ENCODE data around the gene UNKL. TPM values are rescaled to one million over a fixed set of nuclear protein-coding genes. Genes with fewer than 3 reads are reported as not detected.

The UNKL gene
- total RNA-seq, 2 donors from 2014 or later: 46.4 to 48.3 TPM

- Histone ChIP-seq H3K9me3 (ENCODE audit: control insufficient read depth, low read length) (no peaks in the 10 kb centered on the region), H3K27ac (ENCODE audit: low read depth, low read length) (no peak overlapping the region), H3K27me3 (ENCODE audit: control insufficient read depth, insufficient read depth, low read length, poor library complexity, severe bottlenecking) (no peaks in the 10 kb centered on the region), H3K4me1 (ENCODE audit: control insufficient read depth, insufficient read depth, low read length) (no peaks in the 10 kb centered on the region), H3K36me3 (ENCODE audit: control insufficient read depth, insufficient read depth, low read length) (no peaks in the 10 kb centered on the region), H3K4me3 (ENCODE audit: low read length) (no peak overlapping the region), H3K9ac (ENCODE audit: extremely low read depth, low read length, poor library complexity, severe bottlenecking) (no peak overlapping the region)
- no peaks in the 10 kb centered on the region for H3K27me3 Mint-ChIP-seq (ENCODE audit: insufficient read depth)
- no peak overlapping the region for H3K27ac Mint-ChIP-seq
- WGBS, 2 experiments (ENCODE audit: insufficient coverage in 1 of 2, insufficient read length in 1 of 2): 92 to 97% methylated on average over 16 to 35 of the region's 35 CpGs
- no peak for DNase-seq
- no peaks in the 10 kb centered on the region for H3K4me1 Mint-ChIP-seq
- H3K4me3 Mint-ChIP-seq: no peak overlapping the region
- no peak for TF ChIP-seq CTCF (conservative IDR thresholded peaks at IDR 0.05)
- no peaks in the 10 kb centered on the region for H3K9me3 Mint-ChIP-seq
- no peaks in the 10 kb centered on the region for H3K36me3 Mint-ChIP-seq (ENCODE audit: low read depth)
Measured at GRCh38 chr16:1438229-1439057, 23.9 kb upstream of the UNKL start.

GRCh38 chr16:1437606-1438005, 23.1 kb upstream of the UNKL start:
- Histone ChIP-seq H3K36me3 (ENCODE audit: control insufficient read depth, insufficient read depth, low read length) (no peaks in the 10 kb centered on the region), H3K27me3 (ENCODE audit: control insufficient read depth, insufficient read depth, low read length, poor library complexity, severe bottlenecking) (no peaks in the 10 kb centered on the region), H3K4me3 (ENCODE audit: low read length) (no peak overlapping the region), H3K9me3 (ENCODE audit: control insufficient read depth, low read length) (no peaks in the 10 kb centered on the region), H3K27ac (ENCODE audit: low read depth, low read length) (no peak overlapping the region), H3K9ac (ENCODE audit: extremely low read depth, low read length, poor library complexity, severe bottlenecking) (no peak overlapping the region), H3K4me1 (ENCODE audit: control insufficient read depth, insufficient read depth, low read length) (no peaks in the 10 kb centered on the region)
- no peak overlapping the region for H3K27ac Mint-ChIP-seq
- TF ChIP-seq CTCF (conservative IDR thresholded peaks at IDR 0.05): no peak
- WGBS, 2 experiments (ENCODE audit: insufficient coverage in 1 of 2, insufficient read length in 1 of 2): 92 to 100% methylated on average over 7 to 22 of the region's 22 CpGs
- no peaks in the 10 kb centered on the region for H3K9me3 Mint-ChIP-seq
- no peak for DNase-seq
- H3K36me3 Mint-ChIP-seq (ENCODE audit: low read depth): no peaks in the 10 kb centered on the region
- H3K4me1 Mint-ChIP-seq: no peaks in the 10 kb centered on the region
- no peak overlapping the region for H3K4me3 Mint-ChIP-seq
- H3K27me3 Mint-ChIP-seq (ENCODE audit: insufficient read depth): no peaks in the 10 kb centered on the region

GRCh38 chr16:1436731-1437355, 22.3 kb upstream of the UNKL start:
- no peaks in the 10 kb centered on the region for H3K27me3 ChIP-seq (ENCODE audit: control insufficient read depth, insufficient read depth, low read length, poor library complexity, severe bottlenecking)
- no peak for DNase-seq
- no peak overlapping the region for H3K4me3 ChIP-seq (ENCODE audit: low read length)
- H3K27me3 Mint-ChIP-seq (ENCODE audit: insufficient read depth): no peaks in the 10 kb centered on the region
- H3K27ac Mint-ChIP-seq: no peak overlapping the region
- no peaks in the 10 kb centered on the region for H3K4me1 ChIP-seq (ENCODE audit: control insufficient read depth, insufficient read depth, low read length)
- no peaks in the 10 kb centered on the region for H3K36me3 ChIP-seq (ENCODE audit: control insufficient read depth, insufficient read depth, low read length)
- no peaks in the 10 kb centered on the region for H3K36me3 Mint-ChIP-seq (ENCODE audit: low read depth)
- no peak overlapping the region for H3K4me3 Mint-ChIP-seq
- 88 to 92% methylated on average over 29 to 47 of the region's 47 CpGs for WGBS, 2 experiments (ENCODE audit: insufficient coverage in 1 of 2, insufficient read length in 1 of 2)
- TF ChIP-seq CTCF (conservative IDR thresholded peaks at IDR 0.05): no peak
- H3K9me3 Mint-ChIP-seq: no peaks in the 10 kb centered on the region
- no peak overlapping the region for H3K9ac ChIP-seq (ENCODE audit: extremely low read depth, low read length, poor library complexity, severe bottlenecking)
- no peak overlapping the region for H3K27ac ChIP-seq (ENCODE audit: low read depth, low read length)
- H3K9me3 ChIP-seq (ENCODE audit: control insufficient read depth, low read length): no peaks in the 10 kb centered on the region
- no peaks in the 10 kb centered on the region for H3K4me1 Mint-ChIP-seq

Data from endodermal cell (in vitro differentiated cells).